MG63 (cell line): ENCODE results near the gene DKC1. TPM values are rescaled to one million over a fixed set of nuclear protein-coding genes. Genes with fewer than 3 reads are reported as not detected.
"Not testable (repeated sequence)": the region's sequence is repeated elsewhere in the genome, so short reads cannot be mapped to it uniquely, and the experiment has no call there.

Experiments
- DNase-seq: peaks from one replicate; pipeline ENCODE4 v3.0.0-alpha.2; 2020
- H3K27me3 ChIP-seq: fragments of 250-450 bp; sonication (Bioruptor Pico); 2 replicates; pipeline ENCODE4 v1.5.1; 2020; ENCODE audit warnings: mild to moderate bottlenecking, moderate library complexity
- H3K36me3 ChIP-seq: fragments of 250-450 bp; sonication (Bioruptor Pico); 2 replicates; pipeline ENCODE4 v1.5.1; 2020; ENCODE audit warnings: mild to moderate bottlenecking, moderate library complexity
- H3K4me3 ChIP-seq: fragments of 250-450 bp; sonication (Bioruptor Pico); 2 replicates; pipeline ENCODE4 v1.5.1; 2020; ENCODE audit warnings: mild to moderate bottlenecking, moderate library complexity
- H3K9me3 ChIP-seq: fragments of 250-450 bp; sonication (Bioruptor Pico); 2 replicates; pipeline ENCODE4 v1.5.1; 2020; ENCODE audit warnings: mild to moderate bottlenecking, moderate library complexity
- total RNA-seq: library from RNA; depleted of rRNA; stranded (reverse); fragments of >200 nt; shearing (Covaris generic); gene quantifications from 2 replicates; pipeline ENCODE4 v1.2.3, GENCODE V29; 2014; ENCODE audit warnings: low replicate concordance; rRNA removed

Gene DKC1
- total RNA-seq, 1 experiment from 2014 or later: 34.1 TPM

- H3K36me3 ChIP-seq: no peaks in the 10 kb centered on the region
- no peaks in the 10 kb centered on the region for H3K27me3 ChIP-seq
- DNase-seq: no peak
- H3K9me3 ChIP-seq: no peaks in the 10 kb centered on the region
- H3K4me3 ChIP-seq: no peak overlapping the region
These were observed 59.4 kb downstream of the DKC1 start for GRCh38 chrX:154822029-154822428.

DNA sequence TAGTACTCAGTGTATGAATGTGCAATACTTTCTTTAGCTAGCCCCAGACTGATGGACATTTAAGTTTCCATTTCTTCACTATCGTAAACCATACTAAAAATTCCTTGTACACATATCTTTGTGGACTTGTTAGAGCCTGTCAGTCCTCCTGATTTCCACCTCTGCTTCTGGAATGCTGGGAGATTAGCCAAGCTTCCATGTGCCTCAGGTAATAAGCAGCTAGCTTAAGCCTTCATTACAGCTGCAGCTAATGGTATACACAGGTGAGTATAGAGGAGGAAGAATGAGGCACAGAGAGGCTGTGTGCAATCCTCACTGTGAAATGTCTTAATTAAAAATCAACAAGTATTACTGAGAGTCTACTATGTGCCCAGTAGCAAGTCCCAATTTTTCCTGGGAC, 62.0 kb downstream of the DKC1 start:
- H3K36me3 ChIP-seq: no peaks in the 10 kb centered on the region
- H3K4me3 ChIP-seq: no peak overlapping the region
- H3K9me3 ChIP-seq: no peaks in the 10 kb centered on the region
- no peaks in the 10 kb centered on the region for H3K27me3 ChIP-seq
- no peak for DNase-seq

GRCh38 chrX:154825586-154825985, 62.9 kb downstream of the DKC1 start:
- not testable (repeated sequence) for H3K9me3 ChIP-seq, H3K36me3 ChIP-seq, H3K27me3 ChIP-seq, H3K4me3 ChIP-seq, DNase-seq

Other genes with a start within 250 kb of the DKC1 start
- 22.3 and 48.2 TPM in 2 replicates for gene FAM3A, start 246.6 kb upstream of the DKC1 start, total RNA-seq
- 50.4 and 61.8 TPM in 2 replicates for gene G6PD, start 216.0 kb upstream of the DKC1 start, total RNA-seq
- gene IKBKG, start 215.2 kb upstream of the DKC1 start, total RNA-seq: 18.5 and 31.4 TPM in 2 replicates
- gene CTAG1A, start 177.7 kb upstream of the DKC1 start, total RNA-seq: not detected in 2 replicates
- gene CTAG1B, start 143.6 kb upstream of the DKC1 start, total RNA-seq: not detected in 2 replicates
- gene CTAG2, start 109.3 kb upstream of the DKC1 start, total RNA-seq: not detected in 2 replicates
- 1.2 and 10.7 TPM in 2 replicates for gene GAB3, start 11.8 kb upstream of the DKC1 start, total RNA-seq
- gene MPP1, start 42.6 kb downstream of the DKC1 start, total RNA-seq: 28.9 and 62.7 TPM in 2 replicates
- gene SMIM9, start 71.8 kb downstream of the DKC1 start, total RNA-seq: not detected in 2 replicates
- 4.3 TPM in 1 of 2 replicates, not detected in the other for gene F8A1, start 123.5 kb downstream of the DKC1 start, total RNA-seq